AG10803 (cell line): ENCODE measurements around the gene ANKUB1.
"Not testable (repeated sequence)": the region's sequence is repeated elsewhere in the genome, so short reads cannot be mapped to it uniquely, and the experiment has no call there.

ENCODE experiments used
- DNase-seq: peaks from one replicate; pipeline ENCODE4 v3.0.0; 2010; ENCODE audit warnings: low read depth
- H3K4me3 ChIP-seq: 2 replicates; pipeline ENCODE4 v1.5.1; 2011; ENCODE audit warnings: mild to moderate bottlenecking, low read length, control low read depth
- CTCF ChIP-seq: conservative IDR thresholded peaks from 2 replicates; pipeline ENCODE4 v1.5.1; 2011; ENCODE audit warnings: mild to moderate bottlenecking, low read length, control low read depth, inconsistent platforms

Gene ANKUB1

GRCh38 chr3:149792452-149793270 lies at the start of gene ANKUB1:
TSS of gene ANKUB1 (minus strand) at chr3:149792554. CDS start at chr3:149792366, 188 bp downstream.
- TF ChIP-seq CTCF: no peak
- no peak for DNase-seq
- no peak within 1 kb of the TSS for H3K4me3 ChIP-seq

- no peak overlapping the region for H3K4me3 ChIP-seq
- no peak for DNase-seq
- no peak for TF ChIP-seq CTCF
These were observed 47.5 kb upstream of the ANKUB1 start for GRCh38 chr3:149839896-149840295.

- DNase-seq: peak; percentile 11
- not testable (repeated sequence) for H3K4me3 ChIP-seq
These were observed 47.1 kb upstream of the ANKUB1 start for GRCh38 chr3:149839469-149839868.

- H3K4me3 ChIP-seq, DNase-seq: not testable (repeated sequence)
These were observed 46.1 kb upstream of the ANKUB1 start for GRCh38 chr3:149838491-149838890.

- H3K4me3 ChIP-seq: no peak overlapping the region
- no peak for TF ChIP-seq CTCF
- no peak for DNase-seq
These were observed 40.9 kb upstream of the ANKUB1 start for GRCh38 chr3:149833241-149833640.

- H3K4me3 ChIP-seq: no peak overlapping the region
- TF ChIP-seq CTCF: no peak
- peak; percentile 40 for DNase-seq
These were observed 39.7 kb upstream of the ANKUB1 start for GRCh38 chr3:149832086-149832485.

- DNase-seq: no peak
- no peak for TF ChIP-seq CTCF
- H3K4me3 ChIP-seq: no peak overlapping the region
These were observed 39.0 kb upstream of the ANKUB1 start for GRCh38 chr3:149831321-149831720.

- DNase-seq: no peak
- no peak for TF ChIP-seq CTCF
- no peak overlapping the region for H3K4me3 ChIP-seq
These were observed 38.5 kb upstream of the ANKUB1 start for GRCh38 chr3:149830902-149831301.

- DNase-seq, H3K4me3 ChIP-seq: not testable (repeated sequence)
These were observed 37.3 kb upstream of the ANKUB1 start for GRCh38 chr3:149829631-149830030.
